ENCODE data around the gene COA8. TPM values are rescaled to one million over a fixed set of nuclear protein-coding genes. Genes with fewer than 3 reads are reported as not detected.

Gene COA8
- total and polyA plus RNA-seq, 10 of the 15 experiments (the other 5 are each of a cell fraction or from before 2014, with no cell fraction given): 6.1 to 69.5 (median 25.8) TPM

DNA sequence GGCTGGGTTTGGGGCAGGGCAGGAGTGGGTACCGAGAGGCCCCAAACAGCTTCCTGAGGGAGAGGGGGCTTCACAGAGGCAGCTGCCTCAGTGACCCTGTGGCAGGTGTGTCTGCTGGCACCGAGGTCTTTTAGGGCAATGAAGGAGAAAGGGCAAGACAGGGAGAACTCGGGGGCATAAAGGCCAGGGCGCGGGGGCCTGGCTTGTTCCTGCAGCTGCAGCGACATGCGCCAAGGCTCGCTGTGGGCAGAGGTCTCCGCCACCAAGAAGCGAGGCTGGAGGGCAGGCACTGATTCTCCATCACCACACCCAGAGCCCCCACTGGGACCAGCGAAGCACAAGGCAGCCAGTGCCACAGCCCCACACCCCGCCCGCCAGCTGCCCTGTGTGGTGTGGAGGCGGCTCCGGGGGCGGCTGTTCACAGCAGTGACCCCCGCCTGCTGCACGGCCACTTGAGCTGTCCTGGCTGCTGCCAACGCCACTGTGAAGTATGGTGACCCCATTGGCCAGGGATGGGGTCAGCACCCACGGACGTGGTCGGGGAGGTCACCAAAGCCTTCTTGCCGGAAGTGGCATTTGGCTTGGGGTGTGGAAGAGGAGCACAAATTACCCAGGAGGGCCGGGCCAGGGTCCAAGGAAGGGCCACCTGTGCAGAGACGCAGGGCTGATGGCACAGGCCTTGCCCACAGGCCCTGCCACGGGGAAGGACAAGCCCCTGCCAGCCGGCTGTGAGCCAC lies 16.7 kb upstream of the COA8 start:
- ATAC-seq: no peak; the same call in 2 of the 3 replicates
- in situ Hi-C loops (cut with MboI): no loop called here

More for the DNA sequence above, 16.7 kb upstream of the COA8 start:
- RAD21 ChIA-PET (ENCODE audit: unreplicated experiment): interaction anchor here (1.1 to 1.6 kb wide), 3 partner anchors 19 to 46 kb away, joined by 3 to 10 read pairs (median 9); no protein-coding TSS in a partner anchor
- H2AFZ ChIP-seq (ENCODE audit: control insufficient read depth, low read depth, low read length): no peak overlapping the region
- no peaks in the 10 kb centered on the region for H3K36me3 ChIP-seq (ENCODE audit: control insufficient read depth in 2 of 2, insufficient read depth in 2 of 2, low read length in 1 of 2)
- no peaks in the 10 kb centered on the region for H3K9me3 ChIP-seq (replicated peaks; ENCODE audit: control insufficient read depth, insufficient read depth, low read length)
- FAIRE-seq (no peak), DNase-seq (ENCODE audit: low read depth, low spot score) (no peak)
- no peaks in the 10 kb centered on the region for H4K20me1 ChIP-seq (ENCODE audit: control insufficient read depth, insufficient read depth)
- H3K4me1 ChIP-seq (ENCODE audit: control insufficient read depth, insufficient read depth, low read length): no peaks in the 10 kb centered on the region
- POLR2A ChIA-PET: no interaction called here
- BruUV-seq (replicated peaks): no TSS peak
- CTCF ChIA-PET: interaction anchor here (0.8 to 5.7 kb wide), 5 partner anchors 12 to 46 kb away, joined by 3 to 53 read pairs (median 4); no protein-coding TSS in a partner anchor
- no peaks in the 10 kb centered on the region for H3K27me3 ChIP-seq (replicated peaks in 1 of 2; ENCODE audit: control insufficient read depth in 2 of 2, insufficient read depth in 2 of 2, low read length in 1 of 2)
- SMC1A ChIA-PET (ENCODE audit: uncharacterized antibody, unreplicated experiment): interaction anchor here (1.5 kb wide), 1 partner anchor 27 kb away, joined by 13 read pairs; no protein-coding TSS in a partner anchor
- intact Hi-C loops (cut with micrococcal nuclease; ENCODE audit: unreplicated experiment): loop anchor here (1.0 kb wide), 2 partner anchors 28 to 46 kb away; no protein-coding TSS in a partner anchor
- H3K27ac ChIP-seq (ENCODE audit: control insufficient read depth, insufficient read depth): no peak overlapping the region
- no peak overlapping the region for H3K9ac ChIP-seq (ENCODE audit: control insufficient read depth, insufficient read depth, low read length)
- H3K4me2 ChIP-seq (ENCODE audit: control insufficient read depth, insufficient read depth): no peak overlapping the region
- TF ChIP-seq MYB (IDR thresholded peaks at IDR 0.05; ENCODE audit: borderline replicate concordance, low read depth, low read length) (no peak), TAF1 (IDR thresholded peaks at IDR 0.05; ENCODE audit: borderline replicate concordance, low read depth, low read length) (no peak), BCL3 (IDR thresholded peaks at IDR 0.05; ENCODE audit: borderline replicate concordance, insufficient read depth, low read depth, low read length, poor library complexity, severe bottlenecking) (no peak), ZNF622 (IDR thresholded peaks at IDR 0.05) (no peak), JUNB (IDR thresholded peaks at IDR 0.05) (no peak), GATAD2B (conservative IDR thresholded peaks at IDR 0.05; ENCODE audit: low read depth) (no peak), SKIL (IDR thresholded peaks at IDR 0.05; ENCODE audit: low read depth, poor library complexity, severe bottlenecking) (no peak)
- no peak overlapping the region for H3K4me3 ChIP-seq
- no peaks in the 10 kb centered on the region for H3K79me2 ChIP-seq (ENCODE audit: control insufficient read depth, insufficient read depth, low read length)
- WGBS (ENCODE audit: insufficient coverage, insufficient replicate concordance, low lambda C conversion rate, missing lambda C conversion rate): 49% methylated on average over 22 of the region's 27 CpGs
